ENCODE measurements around the gene MYEOV.

DNA sequence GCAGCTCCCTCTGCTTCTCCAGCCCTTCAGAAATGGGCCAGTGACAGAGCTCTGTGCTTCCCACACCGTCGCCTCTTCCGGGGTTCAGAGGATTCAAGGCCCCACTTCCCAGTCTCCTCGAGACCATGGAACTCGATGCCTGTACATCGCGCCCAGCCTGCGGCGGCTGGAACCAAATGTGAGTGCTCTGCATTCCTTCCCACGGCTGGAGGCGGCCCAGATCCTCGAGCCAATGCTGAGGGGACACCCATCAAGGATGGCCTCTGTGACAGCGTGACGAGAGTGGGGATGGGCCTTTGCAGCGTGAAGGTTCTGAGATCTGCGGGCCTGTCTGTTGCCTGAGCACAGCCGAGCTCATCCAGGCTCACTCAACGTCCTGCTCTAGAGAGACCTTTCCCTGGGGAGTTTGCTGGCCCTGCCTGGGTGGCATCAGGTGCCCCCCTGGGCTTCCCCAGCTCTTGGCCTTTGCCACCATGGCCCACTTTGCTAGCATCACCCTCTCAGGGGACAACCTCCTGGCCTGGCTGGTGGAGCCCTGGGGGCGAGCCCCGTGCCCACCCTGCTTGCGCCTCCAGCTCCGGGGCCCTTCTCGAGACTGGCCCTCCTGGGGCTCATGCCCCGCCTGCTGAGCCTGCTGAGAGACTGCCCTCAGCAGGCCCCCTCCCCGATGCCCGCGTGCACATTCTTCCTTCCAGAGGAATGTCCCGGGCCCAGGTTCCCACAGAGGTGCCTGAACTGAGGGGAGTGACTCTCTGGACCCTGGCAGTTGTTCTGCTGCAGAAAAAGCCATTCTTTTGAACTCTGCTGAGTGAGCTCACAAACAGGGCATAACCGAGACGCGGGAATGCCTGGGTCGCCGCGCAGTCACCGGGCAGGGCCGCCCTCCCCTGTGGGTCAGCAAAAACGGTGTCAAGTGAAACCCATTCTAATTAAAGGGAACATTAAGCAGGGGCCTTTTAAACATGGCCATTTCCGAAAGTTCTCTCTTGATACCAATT lies 7.3 kb upstream of the MYEOV start:
- TF ChIP-seq, protein P1, sequence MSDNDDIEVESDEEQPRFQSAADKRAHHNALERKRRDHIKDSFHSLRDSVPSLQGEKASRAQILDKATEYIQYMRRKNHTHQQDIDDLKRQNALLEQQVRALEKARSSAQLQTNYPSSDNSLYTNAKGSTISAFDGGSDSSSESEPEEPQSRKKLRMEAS (CRISPR knock-in tag; IDR thresholded peaks at IDR 0.05): no peak
- no peak for TF ChIP-seq FOXJ3 (CRISPR knock-in tag; IDR thresholded peaks at IDR 0.05; ENCODE audit: borderline replicate concordance)
- TF ChIP-seq, protein P2, sequence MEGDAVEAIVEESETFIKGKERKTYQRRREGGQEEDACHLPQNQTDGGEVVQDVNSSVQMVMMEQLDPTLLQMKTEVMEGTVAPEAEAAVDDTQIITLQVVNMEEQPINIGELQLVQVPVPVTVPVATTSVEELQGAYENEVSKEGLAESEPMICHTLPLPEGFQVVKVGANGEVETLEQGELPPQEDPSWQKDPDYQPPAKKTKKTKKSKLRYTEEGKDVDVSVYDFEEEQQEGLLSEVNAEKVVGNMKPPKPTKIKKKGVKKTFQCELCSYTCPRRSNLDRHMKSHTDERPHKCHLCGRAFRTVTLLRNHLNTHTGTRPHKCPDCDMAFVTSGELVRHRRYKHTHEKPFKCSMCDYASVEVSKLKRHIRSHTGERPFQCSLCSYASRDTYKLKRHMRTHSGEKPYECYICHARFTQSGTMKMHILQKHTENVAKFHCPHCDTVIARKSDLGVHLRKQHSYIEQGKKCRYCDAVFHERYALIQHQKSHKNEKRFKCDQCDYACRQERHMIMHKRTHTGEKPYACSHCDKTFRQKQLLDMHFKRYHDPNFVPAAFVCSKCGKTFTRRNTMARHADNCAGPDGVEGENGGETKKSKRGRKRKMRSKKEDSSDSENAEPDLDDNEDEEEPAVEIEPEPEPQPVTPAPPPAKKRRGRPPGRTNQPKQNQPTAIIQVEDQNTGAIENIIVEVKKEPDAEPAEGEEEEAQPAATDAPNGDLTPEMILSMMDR (IDR thresholded peaks at IDR 0.05): no peak
- no peak for TF ChIP-seq ZNF263 (CRISPR knock-in tag; IDR thresholded peaks at IDR 0.05; ENCODE audit: low read depth)
- TF ChIP-seq JAZF1 (CRISPR knock-in tag; IDR thresholded peaks at IDR 0.05): no peak
- TF ChIP-seq ATF1 (CRISPR knock-in tag; IDR thresholded peaks at IDR 0.05): no peak
- TF ChIP-seq NFE2L1 (CRISPR knock-in tag; IDR thresholded peaks at IDR 0.05): no peak
- TF ChIP-seq, protein P3, sequence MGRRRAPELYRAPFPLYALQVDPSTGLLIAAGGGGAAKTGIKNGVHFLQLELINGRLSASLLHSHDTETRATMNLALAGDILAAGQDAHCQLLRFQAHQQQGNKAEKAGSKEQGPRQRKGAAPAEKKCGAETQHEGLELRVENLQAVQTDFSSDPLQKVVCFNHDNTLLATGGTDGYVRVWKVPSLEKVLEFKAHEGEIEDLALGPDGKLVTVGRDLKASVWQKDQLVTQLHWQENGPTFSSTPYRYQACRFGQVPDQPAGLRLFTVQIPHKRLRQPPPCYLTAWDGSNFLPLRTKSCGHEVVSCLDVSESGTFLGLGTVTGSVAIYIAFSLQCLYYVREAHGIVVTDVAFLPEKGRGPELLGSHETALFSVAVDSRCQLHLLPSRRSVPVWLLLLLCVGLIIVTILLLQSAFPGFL (CRISPR knock-in tag; IDR thresholded peaks at IDR 0.05; ENCODE audit: borderline replicate concordance): no peak
- TF ChIP-seq RELA (CRISPR knock-in tag; IDR thresholded peaks at IDR 0.05; ENCODE audit: borderline replicate concordance): no peak
- no peak for TF ChIP-seq NFATC4 (CRISPR knock-in tag; IDR thresholded peaks at IDR 0.05)
- TF ChIP-seq SP1 (CRISPR knock-in tag; conservative IDR thresholded peaks at IDR 0.05): no peak

Measured in WTC11 (cell line).